Measurements from ENCODE around the gene NKPD1.

NKPD1 gene

GRCh38 chr19:45142726-45143110, 18.1 kb downstream of the NKPD1 start:
- DNase-seq (ENCODE audit: extremely low spot score): no peak
- ChIA-PET CTCF (interaction anchor here (1.0 to 1.7 kb wide), 2 partner anchors 83 to 87 kb away, joined by 3 to 4 read pairs; no protein-coding TSS in a partner anchor), POLR2A (no interaction called here)
- TF ChIP-seq, protein P1, sequence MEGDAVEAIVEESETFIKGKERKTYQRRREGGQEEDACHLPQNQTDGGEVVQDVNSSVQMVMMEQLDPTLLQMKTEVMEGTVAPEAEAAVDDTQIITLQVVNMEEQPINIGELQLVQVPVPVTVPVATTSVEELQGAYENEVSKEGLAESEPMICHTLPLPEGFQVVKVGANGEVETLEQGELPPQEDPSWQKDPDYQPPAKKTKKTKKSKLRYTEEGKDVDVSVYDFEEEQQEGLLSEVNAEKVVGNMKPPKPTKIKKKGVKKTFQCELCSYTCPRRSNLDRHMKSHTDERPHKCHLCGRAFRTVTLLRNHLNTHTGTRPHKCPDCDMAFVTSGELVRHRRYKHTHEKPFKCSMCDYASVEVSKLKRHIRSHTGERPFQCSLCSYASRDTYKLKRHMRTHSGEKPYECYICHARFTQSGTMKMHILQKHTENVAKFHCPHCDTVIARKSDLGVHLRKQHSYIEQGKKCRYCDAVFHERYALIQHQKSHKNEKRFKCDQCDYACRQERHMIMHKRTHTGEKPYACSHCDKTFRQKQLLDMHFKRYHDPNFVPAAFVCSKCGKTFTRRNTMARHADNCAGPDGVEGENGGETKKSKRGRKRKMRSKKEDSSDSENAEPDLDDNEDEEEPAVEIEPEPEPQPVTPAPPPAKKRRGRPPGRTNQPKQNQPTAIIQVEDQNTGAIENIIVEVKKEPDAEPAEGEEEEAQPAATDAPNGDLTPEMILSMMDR (IDR thresholded peaks at IDR 0.05; ENCODE audit: control extremely low read depth, extremely low read depth, low read depth, missing control alignments): no peak

DNA sequence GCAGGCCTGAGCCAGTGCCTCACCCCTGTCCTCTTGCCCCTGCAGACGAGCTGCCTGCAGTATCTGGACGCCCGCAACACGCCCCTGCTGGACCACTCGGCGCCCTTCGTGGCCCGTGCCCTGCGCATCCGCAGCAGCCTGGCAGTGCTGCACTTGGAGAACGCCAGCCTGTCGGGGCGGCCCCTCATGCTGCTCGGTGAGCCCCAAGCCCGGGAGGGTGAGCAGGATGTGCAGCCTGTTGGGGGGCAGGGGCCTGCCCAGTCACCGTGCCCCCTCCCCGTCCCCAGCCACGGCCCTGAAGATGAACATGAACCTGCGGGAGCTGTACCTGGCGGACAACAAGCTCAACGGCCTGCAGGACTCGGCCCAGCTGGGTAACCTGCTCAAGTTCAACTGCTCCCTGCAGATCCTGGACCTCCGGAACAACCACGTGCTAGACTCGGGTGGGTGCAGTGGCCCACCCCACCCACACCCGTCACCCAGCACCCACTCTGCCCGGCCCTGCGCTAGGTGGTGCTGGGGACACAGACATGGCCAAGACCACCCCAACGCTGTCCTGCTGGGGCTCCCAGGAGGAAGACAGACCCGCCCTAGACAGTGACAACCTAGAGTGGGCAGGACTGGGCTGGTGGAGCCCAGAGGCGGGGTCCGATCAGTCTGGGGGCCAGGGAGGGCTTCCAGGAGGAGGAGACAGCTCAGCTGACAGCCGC, 18.6 kb downstream of the NKPD1 start:
- ChIA-PET POLR2A (no interaction called here), CTCF (interaction anchor here (1.0 kb wide), 1 partner anchor 88 kb away, joined by 3 read pairs; no protein-coding TSS in a partner anchor)
- no peak for DNase-seq (ENCODE audit: extremely low spot score)
- TF ChIP-seq, protein P1 (IDR thresholded peaks at IDR 0.05; ENCODE audit: control extremely low read depth, extremely low read depth, low read depth, missing control alignments): no peak

DNA sequence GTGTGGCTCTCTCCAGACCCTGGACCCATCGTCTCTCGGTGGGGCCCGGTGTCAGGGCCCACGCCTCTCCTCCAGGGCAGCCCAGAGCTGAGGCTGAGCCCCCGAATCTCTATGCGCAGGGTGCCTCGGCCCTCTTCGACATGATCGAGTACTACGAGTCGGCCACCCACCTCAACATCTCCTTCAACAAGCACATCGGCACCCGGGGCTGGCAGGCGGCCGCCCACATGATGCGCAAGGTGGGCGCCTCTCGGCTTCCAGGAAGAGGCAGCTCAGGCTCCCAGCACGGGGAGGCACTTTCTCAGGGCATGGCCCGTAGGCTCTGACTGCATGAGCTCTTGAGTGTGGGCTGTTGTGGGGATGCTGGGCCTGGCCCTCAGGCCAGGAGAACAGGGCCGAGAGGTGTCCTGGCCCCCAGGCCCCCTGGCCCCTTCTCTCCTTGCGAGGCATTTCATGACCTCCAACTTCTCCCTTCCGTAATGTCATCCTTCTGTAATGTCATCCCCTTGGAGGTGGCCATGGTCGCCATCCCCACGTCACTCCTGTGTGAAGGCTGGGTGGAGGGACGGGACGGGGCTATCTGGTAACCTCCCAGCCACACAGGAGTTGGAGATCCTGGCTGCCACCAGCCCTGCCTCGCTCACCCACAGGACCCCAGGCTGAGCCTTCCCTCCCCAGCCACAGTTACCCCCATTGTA, 19.4 kb downstream of the NKPD1 start:
- CTCF ChIA-PET: interaction anchor here (1.4 kb wide), 1 partner anchor 15 kb away, joined by 4 read pairs; no protein-coding TSS in a partner anchor
- POLR2A ChIA-PET: no interaction called here
- no peak for DNase-seq (ENCODE audit: extremely low spot score)
- TF ChIP-seq, protein P1 (IDR thresholded peaks at IDR 0.05; ENCODE audit: control extremely low read depth, extremely low read depth, low read depth, missing control alignments): no peak

DNA sequence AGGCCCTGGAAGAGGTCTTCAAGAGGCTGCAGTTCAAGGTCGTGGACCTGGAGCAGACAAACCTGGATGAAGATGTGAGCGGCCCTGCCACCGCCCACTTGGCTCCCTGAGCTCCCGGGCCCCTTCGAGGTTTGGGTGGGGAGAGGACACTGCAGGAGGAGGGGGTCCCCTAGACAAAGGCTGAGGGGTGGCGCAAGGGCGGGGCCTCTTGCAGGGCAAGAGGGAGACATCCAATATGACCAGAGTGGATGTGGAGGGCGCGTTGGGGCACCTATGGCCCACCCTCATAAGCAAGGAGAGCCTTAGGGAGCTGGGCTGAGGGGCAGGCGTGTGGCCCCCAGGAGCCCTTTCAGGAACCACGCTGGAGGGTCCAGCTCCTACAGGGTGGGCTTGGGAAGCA, 20.2 kb downstream of the NKPD1 start:
- TF ChIP-seq, protein P1 (IDR thresholded peaks at IDR 0.05; ENCODE audit: control extremely low read depth, extremely low read depth, low read depth, missing control alignments): no peak

GRCh38 chr19:45140144-45140503, 20.7 kb downstream of the NKPD1 start:
- TF ChIP-seq, protein P1 (IDR thresholded peaks at IDR 0.05; ENCODE audit: control extremely low read depth, extremely low read depth, low read depth, missing control alignments): no peak
- DNase-seq (ENCODE audit: extremely low spot score): no peak
- ChIA-PET POLR2A (no interaction called here), CTCF (interaction anchor here (1.4 kb wide), 1 partner anchor 14 kb away, joined by 4 read pairs; no protein-coding TSS in a partner anchor)

More for the DNA sequence above, 20.2 kb downstream of the NKPD1 start:
- POLR2A ChIA-PET: no interaction called here
- no peak for DNase-seq (ENCODE audit: extremely low spot score)
- CTCF ChIA-PET: interaction anchor here (1.4 kb wide), 1 partner anchor 14 kb away, joined by 4 read pairs; no protein-coding TSS in a partner anchor

GRCh38 chr19:45139286-45140143, 21.3 kb downstream of the NKPD1 start:
- ChIA-PET POLR2A (no interaction called here), CTCF (interaction anchor here (1.4 kb wide), 1 partner anchor 13 kb away, joined by 4 read pairs; no protein-coding TSS in a partner anchor)
- TF ChIP-seq, protein P1 (IDR thresholded peaks at IDR 0.05; ENCODE audit: control extremely low read depth, extremely low read depth, low read depth, missing control alignments): no peak
- no peak for DNase-seq (ENCODE audit: extremely low spot score)
